Endothelial cell of umbilical vein (primary cell): ENCODE results near the gene EIF5AL1.

Experiments
- EZH2 ChIP-seq: IDR thresholded peaks from 2 replicates; pipeline ENCODE4 v1.6.1; 2012; ENCODE audit warnings: borderline replicate concordance, low read depth, mild to moderate bottlenecking, moderate library complexity, low read length, inconsistent platforms; ENCODE audit not compliant: severe bottlenecking
- JUN ChIP-seq: IDR thresholded peaks from 2 replicates; pipeline ENCODE4 v1.6.1; 2011; ENCODE audit warnings: borderline replicate concordance, low read depth; ENCODE audit not compliant: insufficient read length, insufficient read depth
- TF ChIP-seq, protein P1 (sequence below), 2 donors: IDR thresholded peaks; 1 replicate in 1 of 2; 2 replicates in 1 of 2; pipeline ENCODE4 v1.5.1; 2011; ENCODE audit warnings: low read length in 2 of 2, mild to moderate bottlenecking in 2 of 2, moderate library complexity in 2 of 2, control low read depth in 1 of 2, inconsistent platforms in 1 of 2, low read depth in 1 of 2; ENCODE audit not compliant: insufficient read depth in 1 of 2; ENCODE audit errors: extremely low read depth in 1 of 2

DNA sequence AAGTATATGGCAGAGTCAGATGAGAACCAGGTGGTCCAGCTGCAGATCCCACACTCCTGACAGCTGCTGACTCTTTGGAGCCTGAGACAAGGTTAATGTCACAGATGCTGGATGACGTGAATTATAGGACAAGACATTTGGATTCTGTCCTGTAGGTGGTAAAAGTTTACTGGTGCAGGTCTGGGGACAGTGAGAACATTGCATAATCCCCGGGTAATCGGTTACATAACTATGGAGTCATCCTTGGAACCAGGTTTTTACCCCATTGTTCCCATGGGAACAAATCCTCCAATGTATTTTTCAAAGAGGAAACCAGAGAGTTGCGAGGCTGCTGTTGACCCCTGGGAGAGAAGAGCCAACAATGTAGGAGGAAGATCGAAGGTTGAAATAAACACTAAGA, 39.4 kb upstream of the EIF5AL1 start:
- no peak for TF ChIP-seq EZH2
- TF ChIP-seq, protein P1, sequence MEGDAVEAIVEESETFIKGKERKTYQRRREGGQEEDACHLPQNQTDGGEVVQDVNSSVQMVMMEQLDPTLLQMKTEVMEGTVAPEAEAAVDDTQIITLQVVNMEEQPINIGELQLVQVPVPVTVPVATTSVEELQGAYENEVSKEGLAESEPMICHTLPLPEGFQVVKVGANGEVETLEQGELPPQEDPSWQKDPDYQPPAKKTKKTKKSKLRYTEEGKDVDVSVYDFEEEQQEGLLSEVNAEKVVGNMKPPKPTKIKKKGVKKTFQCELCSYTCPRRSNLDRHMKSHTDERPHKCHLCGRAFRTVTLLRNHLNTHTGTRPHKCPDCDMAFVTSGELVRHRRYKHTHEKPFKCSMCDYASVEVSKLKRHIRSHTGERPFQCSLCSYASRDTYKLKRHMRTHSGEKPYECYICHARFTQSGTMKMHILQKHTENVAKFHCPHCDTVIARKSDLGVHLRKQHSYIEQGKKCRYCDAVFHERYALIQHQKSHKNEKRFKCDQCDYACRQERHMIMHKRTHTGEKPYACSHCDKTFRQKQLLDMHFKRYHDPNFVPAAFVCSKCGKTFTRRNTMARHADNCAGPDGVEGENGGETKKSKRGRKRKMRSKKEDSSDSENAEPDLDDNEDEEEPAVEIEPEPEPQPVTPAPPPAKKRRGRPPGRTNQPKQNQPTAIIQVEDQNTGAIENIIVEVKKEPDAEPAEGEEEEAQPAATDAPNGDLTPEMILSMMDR (IDR thresholded peaks at IDR 0.05; ENCODE audit: extremely low read depth in 1 of 2, insufficient read depth in 1 of 2, low read depth in 1 of 2, low read length in 2 of 2) = no peak
- no peak for TF ChIP-seq JUN
